ENCODE data around the gene NTSR2.

GRCh38 chr2:11621410-11621809 is 48.6 kb downstream of the NTSR2 start:
- TF ChIP-seq, protein P1, sequence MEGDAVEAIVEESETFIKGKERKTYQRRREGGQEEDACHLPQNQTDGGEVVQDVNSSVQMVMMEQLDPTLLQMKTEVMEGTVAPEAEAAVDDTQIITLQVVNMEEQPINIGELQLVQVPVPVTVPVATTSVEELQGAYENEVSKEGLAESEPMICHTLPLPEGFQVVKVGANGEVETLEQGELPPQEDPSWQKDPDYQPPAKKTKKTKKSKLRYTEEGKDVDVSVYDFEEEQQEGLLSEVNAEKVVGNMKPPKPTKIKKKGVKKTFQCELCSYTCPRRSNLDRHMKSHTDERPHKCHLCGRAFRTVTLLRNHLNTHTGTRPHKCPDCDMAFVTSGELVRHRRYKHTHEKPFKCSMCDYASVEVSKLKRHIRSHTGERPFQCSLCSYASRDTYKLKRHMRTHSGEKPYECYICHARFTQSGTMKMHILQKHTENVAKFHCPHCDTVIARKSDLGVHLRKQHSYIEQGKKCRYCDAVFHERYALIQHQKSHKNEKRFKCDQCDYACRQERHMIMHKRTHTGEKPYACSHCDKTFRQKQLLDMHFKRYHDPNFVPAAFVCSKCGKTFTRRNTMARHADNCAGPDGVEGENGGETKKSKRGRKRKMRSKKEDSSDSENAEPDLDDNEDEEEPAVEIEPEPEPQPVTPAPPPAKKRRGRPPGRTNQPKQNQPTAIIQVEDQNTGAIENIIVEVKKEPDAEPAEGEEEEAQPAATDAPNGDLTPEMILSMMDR (conservative IDR thresholded peaks at IDR 0.05; ENCODE audit: low read depth in 2 of 2): no peak
- no peak for TF ChIP-seq EZH2 (IDR thresholded peaks at IDR 0.05; ENCODE audit: low read depth, unreplicated experiment)
